CD14-positive monocyte (primary cell): ENCODE data around the gene HAO2. TPM values are rescaled to one million over a fixed set of nuclear protein-coding genes. Genes with fewer than 3 reads are reported as not detected.

Experiments
- DNase-seq, 3 donors: peaks; one replicate each; pipeline ENCODE4 v3.0.0-alpha.2; 2011 to 2022
- H2AFZ ChIP-seq: 2 replicates; pipeline ENCODE4 v1.6.0; 2012; ENCODE audit warnings: mild to moderate bottlenecking, low read depth, low read length, inconsistent platforms; ENCODE audit not compliant: insufficient read depth, poor library complexity, severe bottlenecking
- H3K27ac ChIP-seq, 2 donors: 1 replicate in 1 of 2; 2 replicates in 1 of 2; pipeline ENCODE4 v1.5.1; 2012 to 2013; ENCODE audit warnings: low read length in 2 of 2, control low read depth in 1 of 2, inconsistent platforms in 1 of 2, low read depth in 1 of 2, mild to moderate bottlenecking in 1 of 2
- H3K27me3 ChIP-seq, 2 donors: one replicate each; pipeline versions ENCODE4 v1.6.0 to v1.6.1; 2011 to 2013; ENCODE audit warnings: low read length in 2 of 2; ENCODE audit not compliant: control insufficient read depth in 2 of 2, insufficient read depth in 2 of 2
- H3K36me3 ChIP-seq, 2 donors: replicated peaks in 1 of 2; 1 replicate in 1 of 2; 2 replicates in 1 of 2; pipeline versions ENCODE4 v1.5.1 to v1.6.1; 2012 to 2013; ENCODE audit warnings: low read length in 2 of 2, control low read depth in 1 of 2, inconsistent platforms in 1 of 2, mild to moderate bottlenecking in 1 of 2; ENCODE audit not compliant: insufficient read depth in 2 of 2, control insufficient read depth in 1 of 2
- H3K4me1 ChIP-seq, 2 donors: 1 replicate in 1 of 2; 2 replicates in 1 of 2; pipeline versions ENCODE4 v1.5.1 to v1.6.1; 2012 to 2013; ENCODE audit warnings: low read length in 2 of 2, control low read depth in 1 of 2, inconsistent platforms in 1 of 2, mild to moderate bottlenecking in 1 of 2, moderate library complexity in 1 of 2; ENCODE audit not compliant: insufficient read depth in 2 of 2, control insufficient read depth in 1 of 2
- H3K4me2 ChIP-seq: replicated peaks from 2 replicates; pipeline ENCODE3; 2012; ENCODE audit warnings: low read length, moderate library complexity, mild to moderate bottlenecking; ENCODE audit not compliant: poor library complexity, severe bottlenecking; ENCODE audit errors: extremely low read depth
- H3K4me3 ChIP-seq, 3 experiments: fragments of 200-600 bp in 1 of 3; sonication (generic) in 1 of 3; replicated peaks in 1 of 3; 1 replicate in 2 of 3; 2 replicates in 1 of 3; pipeline ENCODE4 v1.5.1; 2011 to 2013; ENCODE audit warnings: low read length in 3 of 3, mild to moderate bottlenecking in 3 of 3, control low read depth in 2 of 3, low read depth in 2 of 3, inconsistent platforms in 1 of 3, moderate library complexity in 1 of 3
- H3K79me2 ChIP-seq: 2 replicates; pipeline ENCODE4 v1.6.0; 2012; ENCODE audit warnings: mild to moderate bottlenecking, control low read depth, inconsistent platforms, low read length, moderate library complexity; ENCODE audit not compliant: insufficient read depth
- H3K9ac ChIP-seq: 2 replicates; pipeline ENCODE4 v1.6.0; 2017; ENCODE audit warnings: low read length, mild to moderate bottlenecking; ENCODE audit not compliant: insufficient read depth, poor library complexity, severe bottlenecking
- H3K9me3 ChIP-seq, 2 donors: replicated peaks in 1 of 2; 1 replicate in 1 of 2; 2 replicates in 1 of 2; pipeline versions ENCODE4 v1.5.1 to v1.6.1; 2012 to 2013; ENCODE audit warnings: low read length in 2 of 2, control low read depth in 1 of 2; ENCODE audit not compliant: control insufficient read depth in 1 of 2, insufficient read depth in 1 of 2
- H4K20me1 ChIP-seq: 2 replicates; pipeline ENCODE4 v1.6.0; 2012; ENCODE audit warnings: mild to moderate bottlenecking, low read length, control low read depth, moderate library complexity; ENCODE audit not compliant: insufficient read depth
- H3K27ac Mint-ChIP-seq, 7 donors: one replicate each; pipeline ENCODE4 v1.8.0; 2020; ENCODE audit warnings: mild to moderate bottlenecking in 7 of 7, mixed read lengths in 7 of 7, moderate library complexity in 6 of 7, inconsistent platforms in 2 of 7
- H3K27me3 Mint-ChIP-seq, 3 donors: one replicate each; pipeline ENCODE4 v1.8.0; 2021 to 2022; ENCODE audit warnings: low read depth in 3 of 3, mild to moderate bottlenecking in 3 of 3, mixed read lengths in 3 of 3, moderate library complexity in 3 of 3, inconsistent platforms in 1 of 3
- H3K36me3 Mint-ChIP-seq, 2 donors: one replicate each; pipeline ENCODE4 v1.8.0; 2020; ENCODE audit warnings: mixed read lengths in 2 of 2, inconsistent platforms in 1 of 2, mild to moderate bottlenecking in 1 of 2
- H3K4me1 Mint-ChIP-seq: one replicate; pipeline ENCODE4 v1.8.0; 2020; ENCODE audit warnings: mild to moderate bottlenecking, mixed read lengths
- H3K4me3 Mint-ChIP-seq, 2 donors: one replicate each; pipeline ENCODE4 v1.8.0; 2020; ENCODE audit warnings: mild to moderate bottlenecking in 2 of 2, mixed read lengths in 2 of 2, moderate library complexity in 1 of 2
- H3K9me3 Mint-ChIP-seq, 7 donors: one replicate each; pipeline ENCODE4 v1.8.0; 2020 to 2022; ENCODE audit warnings: mixed read lengths in 7 of 7, mild to moderate bottlenecking in 6 of 7, moderate library complexity in 6 of 7, inconsistent platforms in 2 of 7
- WGBS: methylation state at CpG from one replicate; pipeline ENCODE4 v1.1.5; 2013; ENCODE audit warnings: missing lambda C conversion rate; ENCODE audit not compliant: insufficient coverage; 5-methylcytosine and 5-hydroxymethylcytosine counted together
- intact Hi-C, 2 donors: fragments of 100-400 bp; cut with micrococcal nuclease; formaldehyde crosslinking; loops; one replicate each; pipeline versions ENCODE4 v1.15.0 to v1.15.1; 2023
- polyA plus RNA-seq, 3 donors: library from polyadenylated mRNA; depleted of rRNA in 1 of 3; unstranded in 2 of 3; stranded (reverse) in 1 of 3; fragments of 300-500 nt in 2 of 3; fragments of >200 nt in 1 of 3; fragmentation: Illumina TruSeq in 2 of 3; gene quantifications; 1 replicate in 2 of 3; 2 replicates in 1 of 3; pipeline ENCODE4 v1.2.3, GENCODE V29; 2012 to 2021
- TF ChIP-seq, protein P1 (sequence below): fragments of 200-600 bp; IDR thresholded peaks from one replicate; pipeline ENCODE4 v1.8.0; 2022; ENCODE audit warnings: antibody characterized with exemption, mild to moderate bottlenecking

HAO2 gene
- polyA plus RNA-seq, 3 donors = not detected

GRCh38 chr1:119396982-119397381 is 28.4 kb downstream of the HAO2 start:
- Mint-ChIP-seq H3K27me3 (peaks cover 0 to 6% (median 3%) of the 10 kb centered on the region in 3 donors), H3K36me3 (no peaks in the 10 kb centered on the region), H3K9me3 (peaks cover 0 to 5% (median under 1%) of the 10 kb centered on the region in 7 donors), H3K4me1 (no peaks in the 10 kb centered on the region), H3K27ac (no peak overlapping the region), H3K4me3 (no peak overlapping the region)
- no peaks in the 10 kb centered on the region for H3K27me3 ChIP-seq
- H3K9ac ChIP-seq = no peak overlapping the region
- no peak overlapping the region for H3K27ac ChIP-seq
- no peak overlapping the region for H3K4me3 ChIP-seq
- no peak for DNase-seq
- H3K9me3 ChIP-seq = no peaks in the 10 kb centered on the region
- TF ChIP-seq, protein P1, sequence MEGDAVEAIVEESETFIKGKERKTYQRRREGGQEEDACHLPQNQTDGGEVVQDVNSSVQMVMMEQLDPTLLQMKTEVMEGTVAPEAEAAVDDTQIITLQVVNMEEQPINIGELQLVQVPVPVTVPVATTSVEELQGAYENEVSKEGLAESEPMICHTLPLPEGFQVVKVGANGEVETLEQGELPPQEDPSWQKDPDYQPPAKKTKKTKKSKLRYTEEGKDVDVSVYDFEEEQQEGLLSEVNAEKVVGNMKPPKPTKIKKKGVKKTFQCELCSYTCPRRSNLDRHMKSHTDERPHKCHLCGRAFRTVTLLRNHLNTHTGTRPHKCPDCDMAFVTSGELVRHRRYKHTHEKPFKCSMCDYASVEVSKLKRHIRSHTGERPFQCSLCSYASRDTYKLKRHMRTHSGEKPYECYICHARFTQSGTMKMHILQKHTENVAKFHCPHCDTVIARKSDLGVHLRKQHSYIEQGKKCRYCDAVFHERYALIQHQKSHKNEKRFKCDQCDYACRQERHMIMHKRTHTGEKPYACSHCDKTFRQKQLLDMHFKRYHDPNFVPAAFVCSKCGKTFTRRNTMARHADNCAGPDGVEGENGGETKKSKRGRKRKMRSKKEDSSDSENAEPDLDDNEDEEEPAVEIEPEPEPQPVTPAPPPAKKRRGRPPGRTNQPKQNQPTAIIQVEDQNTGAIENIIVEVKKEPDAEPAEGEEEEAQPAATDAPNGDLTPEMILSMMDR = no peak
- H3K4me1 ChIP-seq = no peaks in the 10 kb centered on the region
- no peaks in the 10 kb centered on the region for H3K36me3 ChIP-seq
- H3K4me2 ChIP-seq = no peak overlapping the region
- no peak overlapping the region for H2AFZ ChIP-seq
- H4K20me1 ChIP-seq = no peaks in the 10 kb centered on the region
- intact Hi-C loops = no loop called here
- no peaks in the 10 kb centered on the region for H3K79me2 ChIP-seq

- H3K4me2 ChIP-seq = no peak overlapping the region
- Mint-ChIP-seq H3K4me3 (no peak overlapping the region), H3K27ac (no peak overlapping the region), H3K9me3 (peaks cover 0 to 7% (median 3%) of the 10 kb centered on the region in 7 donors), H3K27me3 (peaks cover 1 to 8% (median 3%) of the 10 kb centered on the region in 3 donors), H3K36me3 (no peaks in the 10 kb centered on the region), H3K4me1 (no peaks in the 10 kb centered on the region)
- WGBS = 71% methylated on average over 1 of the region's 3 CpGs
- H3K27me3 ChIP-seq = no peaks in the 10 kb centered on the region
- no peak for DNase-seq
- no peaks in the 10 kb centered on the region for H3K9me3 ChIP-seq
- intact Hi-C loops = no loop called here
- no peaks in the 10 kb centered on the region for H3K4me1 ChIP-seq
- TF ChIP-seq, protein P1 = no peak
- no peak overlapping the region for H3K4me3 ChIP-seq
- no peak overlapping the region for H3K27ac ChIP-seq
- no peaks in the 10 kb centered on the region for H3K79me2 ChIP-seq
- no peaks in the 10 kb centered on the region for H3K36me3 ChIP-seq
- no peak overlapping the region for H2AFZ ChIP-seq
- no peaks in the 10 kb centered on the region for H4K20me1 ChIP-seq
- H3K9ac ChIP-seq = no peak overlapping the region
Measured at GRCh38 chr1:119397986-119398385, 29.4 kb downstream of the HAO2 start.
